ENCODE results near the gene CFAP70. TPM values are rescaled to one million over a fixed set of nuclear protein-coding genes. Genes with fewer than 3 reads are reported as not detected.
A peak's percentile ranks its signal among the peaks of the same experiment; 100 is the strongest.
"Not testable (repeated sequence)": the region's sequence is repeated elsewhere in the genome, so short reads cannot be mapped to it uniquely, and the experiment has no call there.

CFAP70 gene
- total RNA-seq, 1 donor from 2014 or later, result 1.7 TPM

- Mint-ChIP-seq H3K4me1 (ENCODE audit: unreplicated experiment) (peaks cover 6% of the 10 kb centered on the region), H3K27ac (ENCODE audit: unreplicated experiment) (no peak overlapping the region), H3K36me3 (ENCODE audit: low read depth, unreplicated experiment) (no peaks in the 10 kb centered on the region), H3K27me3 (ENCODE audit: unreplicated experiment) (no peaks in the 10 kb centered on the region), H3K9me3 (ENCODE audit: unreplicated experiment) (no peaks in the 10 kb centered on the region), H3K4me3 (ENCODE audit: unreplicated experiment) (no peak overlapping the region)
- no peak for DNase-seq (ENCODE audit: low spot score)
- no peak for TF ChIP-seq CTCF (IDR thresholded peaks at IDR 0.05; ENCODE audit: unreplicated experiment)
These were observed 46.0 kb upstream of the CFAP70 start for GRCh38 chr10:73404690-73405089.

- TF ChIP-seq CTCF (IDR thresholded peaks at IDR 0.05; ENCODE audit: unreplicated experiment), result no peak
- Mint-ChIP-seq H3K27me3 (ENCODE audit: unreplicated experiment) (no peaks in the 10 kb centered on the region), H3K27ac (ENCODE audit: unreplicated experiment) (no peak overlapping the region), H3K9me3 (ENCODE audit: unreplicated experiment) (no peaks in the 10 kb centered on the region), H3K36me3 (ENCODE audit: low read depth, unreplicated experiment) (peaks cover 8% of the 10 kb centered on the region), H3K4me1 (ENCODE audit: unreplicated experiment) (no peaks in the 10 kb centered on the region), H3K4me3 (ENCODE audit: unreplicated experiment) (no peak overlapping the region)
- DNase-seq (ENCODE audit: low spot score), result no peak
These were observed 43.0 kb upstream of the CFAP70 start for GRCh38 chr10:73401636-73402035.

- DNase-seq (ENCODE audit: low spot score), result no peak
- Mint-ChIP-seq H3K4me3 (ENCODE audit: unreplicated experiment) (no peak overlapping the region), H3K36me3 (ENCODE audit: low read depth, unreplicated experiment) (peaks cover 18% of the 10 kb centered on the region), H3K27me3 (ENCODE audit: unreplicated experiment) (no peaks in the 10 kb centered on the region), H3K9me3 (ENCODE audit: unreplicated experiment) (no peaks in the 10 kb centered on the region), H3K27ac (ENCODE audit: unreplicated experiment) (no peak overlapping the region), H3K4me1 (ENCODE audit: unreplicated experiment) (no peaks in the 10 kb centered on the region)
- TF ChIP-seq CTCF (IDR thresholded peaks at IDR 0.05; ENCODE audit: unreplicated experiment), result no peak
These were observed 40.4 kb upstream of the CFAP70 start for GRCh38 chr10:73399063-73399462.

- peak; percentile 11 for TF ChIP-seq CTCF (IDR thresholded peaks at IDR 0.05; ENCODE audit: unreplicated experiment)
- Mint-ChIP-seq H3K36me3 (ENCODE audit: low read depth, unreplicated experiment) (peaks cover 23% of the 10 kb centered on the region), H3K4me1 (ENCODE audit: unreplicated experiment) (peaks cover under 1% of the 10 kb centered on the region), H3K4me3 (ENCODE audit: unreplicated experiment) (no peak overlapping the region), H3K27ac (ENCODE audit: unreplicated experiment) (no peak overlapping the region), H3K9me3 (ENCODE audit: unreplicated experiment) (no peaks in the 10 kb centered on the region), H3K27me3 (ENCODE audit: unreplicated experiment) (no peaks in the 10 kb centered on the region)
- no peak for DNase-seq (ENCODE audit: low spot score)
These were observed 39.4 kb upstream of the CFAP70 start for GRCh38 chr10:73398024-73398423.

- H3K9me3 Mint-ChIP-seq (ENCODE audit: unreplicated experiment); H3K27ac Mint-ChIP-seq (ENCODE audit: unreplicated experiment); DNase-seq (ENCODE audit: low spot score); H3K27me3 Mint-ChIP-seq (ENCODE audit: unreplicated experiment); H3K4me3 Mint-ChIP-seq (ENCODE audit: unreplicated experiment); H3K4me1 Mint-ChIP-seq (ENCODE audit: unreplicated experiment): not testable (repeated sequence)
- H3K36me3 Mint-ChIP-seq (ENCODE audit: low read depth, unreplicated experiment), result peaks cover 30% of the 10 kb centered on the region
These were observed 35.7 kb upstream of the CFAP70 start for GRCh38 chr10:73394325-73394724.

- no peak for DNase-seq (ENCODE audit: low spot score)
- Mint-ChIP-seq H3K36me3 (ENCODE audit: low read depth, unreplicated experiment) (peaks cover 23% of the 10 kb centered on the region), H3K4me3 (ENCODE audit: unreplicated experiment) (no peak overlapping the region), H3K27me3 (ENCODE audit: unreplicated experiment) (no peaks in the 10 kb centered on the region), H3K27ac (ENCODE audit: unreplicated experiment) (no peak overlapping the region), H3K9me3 (ENCODE audit: unreplicated experiment) (no peaks in the 10 kb centered on the region), H3K4me1 (ENCODE audit: unreplicated experiment) (peaks cover 3% of the 10 kb centered on the region)
- TF ChIP-seq CTCF (IDR thresholded peaks at IDR 0.05; ENCODE audit: unreplicated experiment), result no peak
These were observed 29.6 kb upstream of the CFAP70 start for GRCh38 chr10:73388228-73388627.

Data from endothelial cell (in vitro differentiated cells).